ENCODE measurements around the gene LGR4. TPM values are rescaled to one million over a fixed set of nuclear protein-coding genes. Genes with fewer than 3 reads are reported as not detected.

LGR4 gene
- total RNA-seq, 2 donors from 2014 or later, result 31.1 to 40.6 TPM

DNA sequence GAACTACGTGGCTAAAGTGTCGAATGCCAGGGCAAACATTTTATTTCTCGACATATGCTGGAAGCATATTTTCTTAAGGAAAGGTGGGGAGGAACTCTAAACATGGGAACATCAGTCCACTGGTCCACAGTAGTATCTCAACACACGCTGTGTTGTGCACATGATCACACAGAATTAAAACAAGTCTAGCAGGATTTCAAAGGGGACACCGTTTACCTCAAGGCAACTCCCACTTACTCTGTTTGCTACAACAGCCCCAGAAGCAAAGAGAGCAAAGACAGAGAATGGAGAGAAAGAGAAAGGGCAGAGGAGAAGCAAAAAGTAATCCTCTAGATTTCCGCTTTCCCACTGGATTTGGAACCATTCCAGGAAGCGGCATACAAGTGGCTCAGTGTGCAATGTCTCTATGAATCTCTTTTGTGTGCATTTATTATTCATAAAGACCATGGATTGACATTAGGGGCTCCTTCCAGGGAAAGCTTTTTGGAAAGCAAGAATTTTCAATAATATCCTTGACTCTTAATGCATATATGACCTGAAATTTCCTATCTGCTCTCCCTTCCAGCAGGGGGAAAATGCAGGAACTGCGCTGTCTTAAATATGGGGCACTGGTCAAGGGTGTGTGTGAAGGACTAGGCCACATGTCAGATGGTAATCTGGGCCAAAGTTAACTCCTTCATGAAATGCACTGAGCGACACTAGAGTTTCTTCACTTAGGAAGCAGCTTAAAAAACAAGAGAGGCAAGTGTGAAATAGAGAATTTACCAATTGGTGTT is 74.8 kb downstream of the LGR4 start:
- H3K27ac ChIP-seq, result no peak overlapping the region
- DNase-seq (ENCODE audit: low spot score), result no peak
- TF ChIP-seq, protein P1, sequence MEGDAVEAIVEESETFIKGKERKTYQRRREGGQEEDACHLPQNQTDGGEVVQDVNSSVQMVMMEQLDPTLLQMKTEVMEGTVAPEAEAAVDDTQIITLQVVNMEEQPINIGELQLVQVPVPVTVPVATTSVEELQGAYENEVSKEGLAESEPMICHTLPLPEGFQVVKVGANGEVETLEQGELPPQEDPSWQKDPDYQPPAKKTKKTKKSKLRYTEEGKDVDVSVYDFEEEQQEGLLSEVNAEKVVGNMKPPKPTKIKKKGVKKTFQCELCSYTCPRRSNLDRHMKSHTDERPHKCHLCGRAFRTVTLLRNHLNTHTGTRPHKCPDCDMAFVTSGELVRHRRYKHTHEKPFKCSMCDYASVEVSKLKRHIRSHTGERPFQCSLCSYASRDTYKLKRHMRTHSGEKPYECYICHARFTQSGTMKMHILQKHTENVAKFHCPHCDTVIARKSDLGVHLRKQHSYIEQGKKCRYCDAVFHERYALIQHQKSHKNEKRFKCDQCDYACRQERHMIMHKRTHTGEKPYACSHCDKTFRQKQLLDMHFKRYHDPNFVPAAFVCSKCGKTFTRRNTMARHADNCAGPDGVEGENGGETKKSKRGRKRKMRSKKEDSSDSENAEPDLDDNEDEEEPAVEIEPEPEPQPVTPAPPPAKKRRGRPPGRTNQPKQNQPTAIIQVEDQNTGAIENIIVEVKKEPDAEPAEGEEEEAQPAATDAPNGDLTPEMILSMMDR (IDR thresholded peaks at IDR 0.05), result no peak
- no peaks in the 10 kb centered on the region for H3K36me3 ChIP-seq
- H3K9me3 ChIP-seq, result no peaks in the 10 kb centered on the region
- H3K4me3 ChIP-seq, result no peak overlapping the region
- peaks cover 0 to 46% of the 10 kb centered on the region in 2 donors for H3K4me1 ChIP-seq
- H3K27me3 ChIP-seq, result no peaks in the 10 kb centered on the region

GRCh38 chr11:27396259-27396839 is 76.2 kb downstream of the LGR4 start:
- H3K4me3 ChIP-seq, result no peak overlapping the region
- no peaks in the 10 kb centered on the region for H3K36me3 ChIP-seq
- peaks cover 0 to 61% of the 10 kb centered on the region in 2 donors for H3K4me1 ChIP-seq
- H3K27me3 ChIP-seq, result no peaks in the 10 kb centered on the region
- TF ChIP-seq, protein P1 (IDR thresholded peaks at IDR 0.05), result no peak
- peak overlapping the region in 1 of 2 donors; percentile 31 for H3K27ac ChIP-seq
- no peak for DNase-seq (ENCODE audit: low spot score)
- no peaks in the 10 kb centered on the region for H3K9me3 ChIP-seq

GRCh38 chr11:27395556-27396258 is 76.9 kb downstream of the LGR4 start:
- Histone ChIP-seq H3K27ac (peak overlapping the region; percentile 23 to 31), H3K4me3 (no peak overlapping the region), H3K36me3 (no peaks in the 10 kb centered on the region), H3K27me3 (no peaks in the 10 kb centered on the region), H3K4me1 (peaks cover 0 to 62% of the 10 kb centered on the region in 2 donors), H3K9me3 (no peaks in the 10 kb centered on the region)
- TF ChIP-seq, protein P1 (IDR thresholded peaks at IDR 0.05), result no peak
- no peak for DNase-seq (ENCODE audit: low spot score)

DNA sequence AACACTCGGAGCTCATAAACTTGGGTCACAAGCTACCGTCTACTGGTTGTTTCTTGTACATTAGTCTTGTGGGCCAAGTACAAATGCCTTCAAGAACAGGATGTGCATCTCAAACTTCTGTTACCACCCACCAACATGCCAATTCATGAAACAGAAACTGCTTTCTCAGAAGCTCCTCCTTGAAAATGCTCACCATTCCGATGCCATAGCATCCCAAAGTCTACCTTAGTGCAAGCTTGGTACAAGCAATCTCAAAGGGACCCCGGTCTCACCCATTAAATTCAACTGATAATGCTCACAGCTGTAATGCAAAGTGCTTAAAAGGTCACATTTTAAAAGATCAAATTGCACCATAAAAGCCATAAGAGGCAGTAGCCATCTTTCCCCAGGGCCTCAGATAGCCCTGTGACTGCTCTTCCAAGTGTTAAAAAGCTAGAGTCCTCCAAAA is 77.8 kb downstream of the LGR4 start:
- DNase-seq (ENCODE audit: low spot score), result no peak
- no peaks in the 10 kb centered on the region for H3K36me3 ChIP-seq
- H3K9me3 ChIP-seq, result no peaks in the 10 kb centered on the region
- no peak overlapping the region for H3K4me3 ChIP-seq
- TF ChIP-seq, protein P1 (IDR thresholded peaks at IDR 0.05), result no peak
- H3K27me3 ChIP-seq, result no peaks in the 10 kb centered on the region
- H3K27ac ChIP-seq, result peak overlapping the region in 1 of 2 donors; percentile 31
- H3K4me1 ChIP-seq, result peaks cover 0 to 62% of the 10 kb centered on the region in 2 donors

- Histone ChIP-seq H3K4me3 (no peak overlapping the region), H3K27me3 (no peaks in the 10 kb centered on the region), H3K4me1 (peaks cover 0 to 55% of the 10 kb centered on the region in 2 donors), H3K9me3 (no peaks in the 10 kb centered on the region), H3K27ac (peak overlapping the region; percentile 44 to 48), H3K36me3 (no peaks in the 10 kb centered on the region)
- TF ChIP-seq, protein P1 (IDR thresholded peaks at IDR 0.05), result no peak
- no peak for DNase-seq (ENCODE audit: low spot score)
Observed at GRCh38 chr11:27392278-27393114, 80.1 kb downstream of the LGR4 start.
